ENCODE data around the gene VAV3. TPM values are rescaled to one million over a fixed set of nuclear protein-coding genes. Genes with fewer than 3 reads are reported as not detected.

Gene VAV3
- total RNA-seq, 1 donor from 2014 or later: 1.8 TPM

DNA sequence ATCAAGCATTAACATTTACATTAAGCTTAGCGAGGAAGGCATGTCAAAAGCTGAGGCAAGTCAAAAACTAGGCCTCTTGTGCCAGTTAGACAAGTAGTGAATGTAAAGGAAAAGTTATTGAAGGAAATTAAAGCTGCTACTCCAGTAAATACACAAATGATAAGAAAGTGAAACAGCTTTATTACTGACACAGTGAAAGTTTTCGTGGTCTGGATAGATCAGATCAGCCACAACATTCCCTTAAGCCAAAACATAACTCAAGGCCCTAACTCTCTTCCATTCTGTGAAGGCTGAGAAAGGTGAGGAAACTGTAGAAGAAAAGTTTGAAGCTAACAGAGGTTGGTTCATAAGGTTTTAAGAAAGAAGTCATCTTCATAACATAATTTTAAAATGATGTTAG lies 131.9 kb downstream of the VAV3 start:
- TF ChIP-seq, protein P1, sequence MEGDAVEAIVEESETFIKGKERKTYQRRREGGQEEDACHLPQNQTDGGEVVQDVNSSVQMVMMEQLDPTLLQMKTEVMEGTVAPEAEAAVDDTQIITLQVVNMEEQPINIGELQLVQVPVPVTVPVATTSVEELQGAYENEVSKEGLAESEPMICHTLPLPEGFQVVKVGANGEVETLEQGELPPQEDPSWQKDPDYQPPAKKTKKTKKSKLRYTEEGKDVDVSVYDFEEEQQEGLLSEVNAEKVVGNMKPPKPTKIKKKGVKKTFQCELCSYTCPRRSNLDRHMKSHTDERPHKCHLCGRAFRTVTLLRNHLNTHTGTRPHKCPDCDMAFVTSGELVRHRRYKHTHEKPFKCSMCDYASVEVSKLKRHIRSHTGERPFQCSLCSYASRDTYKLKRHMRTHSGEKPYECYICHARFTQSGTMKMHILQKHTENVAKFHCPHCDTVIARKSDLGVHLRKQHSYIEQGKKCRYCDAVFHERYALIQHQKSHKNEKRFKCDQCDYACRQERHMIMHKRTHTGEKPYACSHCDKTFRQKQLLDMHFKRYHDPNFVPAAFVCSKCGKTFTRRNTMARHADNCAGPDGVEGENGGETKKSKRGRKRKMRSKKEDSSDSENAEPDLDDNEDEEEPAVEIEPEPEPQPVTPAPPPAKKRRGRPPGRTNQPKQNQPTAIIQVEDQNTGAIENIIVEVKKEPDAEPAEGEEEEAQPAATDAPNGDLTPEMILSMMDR (IDR thresholded peaks at IDR 0.05; ENCODE audit: unreplicated experiment): no peak
- no peaks in the 10 kb centered on the region for H3K36me3 Mint-ChIP-seq (ENCODE audit: insufficient read depth)
- H3K4me3 Mint-ChIP-seq (ENCODE audit: low read depth): no peak overlapping the region
- DNase-seq (ENCODE audit: low spot score, unreplicated experiment): no peak
- H3K9me3 Mint-ChIP-seq (ENCODE audit: low read depth): peaks cover 8% of the 10 kb centered on the region
- H3K4me1 Mint-ChIP-seq (ENCODE audit: low read depth): no peaks in the 10 kb centered on the region
- H3K27me3 Mint-ChIP-seq: peaks cover 3% of the 10 kb centered on the region
- no peak overlapping the region for H3K27ac Mint-ChIP-seq

- DNase-seq (ENCODE audit: low spot score, unreplicated experiment): no peak
- Mint-ChIP-seq H3K27me3 (peaks cover 3% of the 10 kb centered on the region), H3K36me3 (ENCODE audit: insufficient read depth) (no peaks in the 10 kb centered on the region), H3K4me3 (ENCODE audit: low read depth) (no peak overlapping the region), H3K9me3 (ENCODE audit: low read depth) (no peaks in the 10 kb centered on the region), H3K27ac (no peak overlapping the region), H3K4me1 (ENCODE audit: low read depth) (no peaks in the 10 kb centered on the region)
- TF ChIP-seq, protein P1 (IDR thresholded peaks at IDR 0.05; ENCODE audit: unreplicated experiment): no peak
Measured at GRCh38 chr1:107831921-107832320, 133.1 kb downstream of the VAV3 start.

DNA sequence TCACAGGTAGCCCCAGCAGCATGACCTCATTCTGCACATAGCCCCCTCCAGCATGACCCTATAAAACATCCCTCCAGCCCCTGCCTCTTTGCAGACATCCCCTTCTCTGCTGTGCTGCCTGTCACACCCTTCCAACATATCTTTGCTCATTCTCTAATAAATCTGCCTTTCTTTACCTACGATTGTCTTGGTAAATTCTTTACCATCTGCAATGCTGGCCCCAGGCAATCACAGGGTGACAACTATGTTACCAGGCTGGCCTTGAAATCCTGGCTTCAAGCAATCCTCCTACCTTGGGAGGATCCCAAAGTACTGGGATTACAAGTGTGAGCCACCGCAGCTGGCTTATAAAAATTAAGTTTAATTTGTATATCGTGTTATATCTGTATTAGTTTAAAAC lies 134.5 kb downstream of the VAV3 start:
- H3K27ac Mint-ChIP-seq: no peak overlapping the region
- no peaks in the 10 kb centered on the region for H3K4me1 Mint-ChIP-seq (ENCODE audit: low read depth)
- no peak for DNase-seq (ENCODE audit: low spot score, unreplicated experiment)
- no peaks in the 10 kb centered on the region for H3K36me3 Mint-ChIP-seq (ENCODE audit: insufficient read depth)
- no peak overlapping the region for H3K4me3 Mint-ChIP-seq (ENCODE audit: low read depth)
- H3K27me3 Mint-ChIP-seq: peaks cover 3% of the 10 kb centered on the region
- no peaks in the 10 kb centered on the region for H3K9me3 Mint-ChIP-seq (ENCODE audit: low read depth)
- TF ChIP-seq, protein P1 (IDR thresholded peaks at IDR 0.05; ENCODE audit: unreplicated experiment): no peak

- no peak overlapping the region for H3K4me3 Mint-ChIP-seq (ENCODE audit: low read depth)
- TF ChIP-seq, protein P1 (IDR thresholded peaks at IDR 0.05; ENCODE audit: unreplicated experiment): no peak
- H3K27me3 Mint-ChIP-seq: peaks cover 3% of the 10 kb centered on the region
- DNase-seq (ENCODE audit: low spot score, unreplicated experiment): no peak
- no peaks in the 10 kb centered on the region for H3K36me3 Mint-ChIP-seq (ENCODE audit: insufficient read depth)
- H3K4me1 Mint-ChIP-seq (ENCODE audit: low read depth): no peaks in the 10 kb centered on the region
- H3K9me3 Mint-ChIP-seq (ENCODE audit: low read depth): no peaks in the 10 kb centered on the region
- H3K27ac Mint-ChIP-seq: no peak overlapping the region
Measured at GRCh38 chr1:107830075-107830474, 134.9 kb downstream of the VAV3 start.

DNA sequence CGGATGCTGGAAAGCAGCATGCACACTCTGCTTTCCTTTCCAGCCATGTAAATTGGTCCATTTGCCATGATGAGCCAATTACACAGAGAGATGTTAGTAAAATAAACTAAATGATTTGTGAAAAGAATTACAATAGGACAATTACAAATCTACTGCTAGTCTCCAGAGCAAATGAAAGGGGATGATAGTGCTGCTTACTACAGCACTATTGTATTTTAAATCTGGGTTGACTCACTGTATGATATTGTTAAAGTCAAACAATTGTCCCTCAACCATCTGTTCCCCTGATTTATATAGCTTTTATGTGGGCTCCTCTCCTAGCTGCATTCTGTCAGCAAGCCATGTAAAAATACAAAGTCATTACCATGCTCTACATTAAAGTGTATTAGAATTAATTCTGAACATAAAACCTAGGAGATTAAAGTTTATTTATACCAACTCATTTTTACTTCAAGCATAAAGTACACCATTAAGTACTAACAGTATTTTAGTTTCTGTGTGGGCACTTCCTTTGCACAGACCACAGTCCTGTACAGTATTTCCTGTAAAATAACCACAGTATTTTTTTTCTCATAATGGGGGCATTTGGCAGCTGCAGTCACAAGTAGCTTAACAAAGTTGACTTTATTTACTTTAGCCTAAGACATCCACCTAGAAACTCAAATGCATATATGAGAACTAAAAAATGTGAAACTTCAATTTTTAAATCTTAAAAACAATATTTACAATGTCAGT lies 135.8 kb downstream of the VAV3 start:
- Mint-ChIP-seq H3K9me3 (ENCODE audit: low read depth) (no peaks in the 10 kb centered on the region), H3K27me3 (peaks cover 3% of the 10 kb centered on the region), H3K27ac (no peak overlapping the region), H3K36me3 (ENCODE audit: insufficient read depth) (no peaks in the 10 kb centered on the region), H3K4me1 (ENCODE audit: low read depth) (no peaks in the 10 kb centered on the region), H3K4me3 (ENCODE audit: low read depth) (no peak overlapping the region)
- TF ChIP-seq, protein P1 (IDR thresholded peaks at IDR 0.05; ENCODE audit: unreplicated experiment): no peak
- DNase-seq (ENCODE audit: low spot score, unreplicated experiment): no peak

Data from progenitor cell of endocrine pancreas (in vitro differentiated cells).